HEK293 (cell line): ENCODE data around the gene ZIK1.

ENCODE experiments used
- CTCF ChIA-PET: fragments of 350-600 bp; formaldehyde crosslinking; extraction: SDS; loops from one replicate; lab custom pipeline; 2021; ENCODE audit warnings: antibody characterized with exemption; lab: Yijun Ruan, JAX
- POLR2A ChIA-PET: fragments of 300-600 bp; formaldehyde crosslinking; extraction: SDS; loops from one replicate; lab custom pipeline; 2020; ENCODE audit warnings: antibody characterized with exemption, inconsistent platforms; lab: Yijun Ruan, JAX
- H3K27ac ChIP-seq: fragments of 200-500 bp; sonication (Bioruptor generic); 2 replicates; pipeline ENCODE4 v1.5.1; 2014; ENCODE audit warnings: low read depth, low read length, control low read depth, inconsistent platforms; ENCODE audit errors: extremely low read depth
- H3K36me3 ChIP-seq, 2 experiments: fragments of 200-500 bp in 1 of 2; sonication (Bioruptor generic) in 1 of 2; 1 replicate in 1 of 2; 2 replicates in 1 of 2; pipeline ENCODE4 v1.5.1; 2014 to 2017; ENCODE audit warnings: inconsistent platforms in 2 of 2, low read length in 2 of 2; ENCODE audit not compliant: control insufficient read depth in 2 of 2, insufficient read depth in 1 of 2
- H3K4me1 ChIP-seq: fragments of 200-500 bp; sonication (Bioruptor generic); 2 replicates; pipeline ENCODE4 v1.5.1; 2014; ENCODE audit warnings: mild to moderate bottlenecking, low read length, inconsistent platforms; ENCODE audit not compliant: control insufficient read depth, insufficient read depth
- H3K4me3 ChIP-seq: 2 replicates; pipeline ENCODE4 v1.5.1; 2011; ENCODE audit warnings: low read depth, mild to moderate bottlenecking, control low read depth, low read length, moderate library complexity
- H3K9me3 ChIP-seq: fragments of 200-500 bp; sonication (Bioruptor generic); 2 replicates; pipeline ENCODE4 v1.5.1; 2014; ENCODE audit warnings: low read depth, low read length, inconsistent platforms; ENCODE audit not compliant: control insufficient read depth, insufficient read depth
- GLI2 ChIP-seq: fragments of 450-650 bp; formaldehyde crosslinking; IDR thresholded peaks from 2 replicates; pipeline ENCODE4; 2017; ENCODE audit warnings: missing biosample characterization, missing genetic modification characterization, low read depth, borderline replicate concordance
- GLIS1 ChIP-seq: fragments of 450-650 bp; formaldehyde crosslinking; IDR thresholded peaks from 2 replicates; pipeline ENCODE4 v1.5.1; 2016; ENCODE audit warnings: missing biosample characterization, missing genetic modification characterization
- PRDM1 ChIP-seq: fragments of 450-650 bp; formaldehyde crosslinking; IDR thresholded peaks from 2 replicates; pipeline ENCODE4; 2016; ENCODE audit warnings: missing biosample characterization, missing genetic modification characterization
- SP2 ChIP-seq: fragments of 450-650 bp; formaldehyde crosslinking; IDR thresholded peaks from 2 replicates; pipeline ENCODE4 v1.5.1; 2016; ENCODE audit warnings: missing biosample characterization, missing genetic modification characterization
- SP3 ChIP-seq: fragments of 450-650 bp; formaldehyde crosslinking; IDR thresholded peaks from 2 replicates; pipeline ENCODE4 v1.5.1; 2016; ENCODE audit warnings: missing biosample characterization, missing genetic modification characterization
- SP7 ChIP-seq: fragments of 450-650 bp; formaldehyde crosslinking; IDR thresholded peaks from 2 replicates; pipeline ENCODE4 v1.5.1; 2016; ENCODE audit warnings: missing biosample characterization, missing genetic modification characterization
- YY1 ChIP-seq: fragments of 450-650 bp; formaldehyde crosslinking; IDR thresholded peaks from 2 replicates; pipeline ENCODE4 v1.5.1; 2018; ENCODE audit warnings: missing biosample characterization, missing genetic modification characterization
- YY2 ChIP-seq: fragments of 450-650 bp; formaldehyde crosslinking; IDR thresholded peaks from 2 replicates; pipeline ENCODE4 v1.5.1; 2016; ENCODE audit warnings: missing biosample characterization, missing genetic modification characterization
- ZBTB7A ChIP-seq: fragments of 450-650 bp; formaldehyde crosslinking; IDR thresholded peaks from 2 replicates; pipeline ENCODE4 v1.5.1; 2016; ENCODE audit warnings: low read depth, missing biosample characterization, missing genetic modification characterization
- ZFP3 ChIP-seq: fragments of 450-650 bp; formaldehyde crosslinking; IDR thresholded peaks from 2 replicates; pipeline ENCODE4 v1.5.1; 2016; ENCODE audit warnings: low read depth, missing biosample characterization, missing genetic modification characterization
- ZFP69B ChIP-seq: fragments of 450-650 bp; formaldehyde crosslinking; IDR thresholded peaks from 2 replicates; pipeline ENCODE4 v1.5.1; 2016; ENCODE audit warnings: missing biosample characterization, missing genetic modification characterization
- ZIC2 ChIP-seq: fragments of 450-650 bp; formaldehyde crosslinking; IDR thresholded peaks from 2 replicates; pipeline ENCODE4 v1.5.1; 2016; ENCODE audit warnings: missing biosample characterization, missing genetic modification characterization
- ZNF133 ChIP-seq: fragments of 450-650 bp; formaldehyde crosslinking; IDR thresholded peaks from 2 replicates; pipeline ENCODE4 v1.5.1; 2016; ENCODE audit warnings: missing biosample characterization, missing genetic modification characterization
- ZNF394 ChIP-seq: fragments of 450-650 bp; formaldehyde crosslinking; IDR thresholded peaks from 2 replicates; pipeline ENCODE4 v1.5.1; 2016; ENCODE audit warnings: missing biosample characterization, missing genetic modification characterization, mild to moderate bottlenecking, moderate library complexity, borderline replicate concordance
- ZNF404 ChIP-seq: fragments of 450-650 bp; formaldehyde crosslinking; IDR thresholded peaks from 2 replicates; pipeline ENCODE4 v1.5.1; 2017; ENCODE audit warnings: missing biosample characterization, missing genetic modification characterization
- ZNF423 ChIP-seq: fragments of 450-650 bp; formaldehyde crosslinking; IDR thresholded peaks from 2 replicates; pipeline ENCODE4 v1.5.1; 2016; ENCODE audit warnings: missing biosample characterization, missing genetic modification characterization
- ZNF510 ChIP-seq: fragments of 450-650 bp; formaldehyde crosslinking; IDR thresholded peaks from 2 replicates; pipeline ENCODE4 v1.5.1; 2018; ENCODE audit warnings: mild to moderate bottlenecking, missing genetic modification characterization, missing biosample characterization; ENCODE audit not compliant: insufficient replicate concordance
- ZSCAN23 ChIP-seq: fragments of 450-650 bp; formaldehyde crosslinking; IDR thresholded peaks from 2 replicates; pipeline ENCODE4 v1.5.1; 2016; ENCODE audit warnings: missing biosample characterization, missing genetic modification characterization
- TF ChIP-seq, protein P1 (sequence below): sonication (generic); formaldehyde crosslinking; IDR thresholded peaks from 2 replicates; pipeline ENCODE4 v1.8.1; 2022; ENCODE audit warnings: mild to moderate bottlenecking, moderate library complexity, missing genetic modification reagents
- TF ChIP-seq, protein P2 (sequence below): fragments of 450-650 bp; formaldehyde crosslinking; conservative IDR thresholded peaks from 2 replicates; pipeline ENCODE4 v1.5.1; 2016; ENCODE audit warnings: low read depth, missing biosample characterization, missing genetic modification characterization
- TF ChIP-seq, protein P3 (sequence below): fragments of 450-650 bp; formaldehyde crosslinking; conservative IDR thresholded peaks from 2 replicates; pipeline ENCODE4 v1.5.1; 2016; ENCODE audit warnings: low read depth, missing biosample characterization, missing genetic modification characterization
- TF ChIP-seq, protein P4 (sequence below): fragments of 450-650 bp; formaldehyde crosslinking; IDR thresholded peaks from 2 replicates; pipeline ENCODE4 v1.5.1; 2016; ENCODE audit warnings: missing biosample characterization, missing genetic modification characterization

The ZIK1 gene

DNA sequence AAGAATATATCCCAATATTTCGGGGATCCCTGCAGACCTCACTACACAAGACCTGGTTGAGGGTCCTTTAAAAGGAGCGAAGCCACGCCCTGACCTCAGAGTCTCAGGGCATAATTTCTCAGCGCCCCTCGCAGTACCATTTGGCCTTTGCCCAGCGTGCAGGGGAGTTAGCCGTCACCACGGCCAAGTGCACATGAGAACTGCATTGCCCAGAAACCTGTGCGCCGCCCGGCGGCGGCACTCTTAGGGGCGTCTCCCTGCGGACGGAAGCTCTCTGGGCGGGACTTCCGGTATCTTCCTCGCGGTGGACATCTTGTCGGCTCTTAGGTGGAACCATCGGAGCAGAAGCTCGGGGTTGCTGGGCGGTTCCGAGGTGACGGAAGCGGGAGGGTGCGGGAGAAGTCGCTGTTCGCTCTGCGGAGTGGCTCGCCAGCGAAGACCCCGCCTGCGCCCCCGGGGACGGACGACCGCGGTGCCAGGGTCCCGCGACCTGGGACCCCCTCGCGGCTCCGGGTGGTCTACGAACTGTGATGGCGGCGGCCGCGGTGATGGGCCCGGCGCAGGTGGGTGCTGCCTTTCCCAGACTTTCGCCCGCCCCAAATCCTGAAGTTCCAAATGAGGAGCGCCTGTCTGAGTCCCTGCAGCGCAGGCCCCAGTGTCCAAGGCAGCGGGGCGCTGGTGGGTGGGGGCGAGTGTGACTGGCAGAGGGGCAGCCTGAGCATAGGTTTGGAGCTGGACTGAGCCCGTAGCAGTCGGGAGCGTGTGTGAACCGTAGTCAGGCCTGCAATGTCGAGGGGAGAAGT is 30.2 kb downstream of the ZIK1 start, which contains the start of gene ZNF134:
ZNF134 (plus strand) TSS at position 302 of the 803 bp plus-strand sequence. CDS start 5,227 bp downstream, outside the sequence.
- Histone ChIP-seq H3K36me3 (peaks cover 29 to 42% of the 10 kb centered on the region in 2 experiments), H3K27ac (peak within 1 kb of the TSS; percentile 71; the same call in 1 of the 2 replicates), H3K4me3 (peak within 1 kb of the TSS; percentile 95), H3K4me1 (no peaks in the 10 kb centered on the region), H3K9me3 (peaks cover 25% of the 10 kb centered on the region)
- POLR2A ChIA-PET: interaction anchor here (0.5 to 1.6 kb wide), 8 partner anchors 14 to 875 kb away, joined by 3 to 15 read pairs (median 4); partner anchors contain the start of genes ZNF211, ZNF530 and ZNF551
- CTCF ChIA-PET: no interaction called here
- 0 out of 2 replicates have a peak, but pooled peaks have one; percentile 27 for TF ChIP-seq SP7 (tag by site-specific recombination)
- TF ChIP-seq PRDM1 (tag by site-specific recombination): no peak
- TF ChIP-seq ZNF394: no peak
- no peak for TF ChIP-seq ZNF510 (tag by site-specific recombination)
- no peak for TF ChIP-seq ZNF423 (tag by site-specific recombination)
- TF ChIP-seq ZIC2 (tag by site-specific recombination): no peak
- TF ChIP-seq ZFP69B (tag by site-specific recombination): peak; percentile 29; the same call in 1 of the 2 replicates
- peak; percentile 89 for TF ChIP-seq SP3 (tag by site-specific recombination)
- TF ChIP-seq, protein P1, sequence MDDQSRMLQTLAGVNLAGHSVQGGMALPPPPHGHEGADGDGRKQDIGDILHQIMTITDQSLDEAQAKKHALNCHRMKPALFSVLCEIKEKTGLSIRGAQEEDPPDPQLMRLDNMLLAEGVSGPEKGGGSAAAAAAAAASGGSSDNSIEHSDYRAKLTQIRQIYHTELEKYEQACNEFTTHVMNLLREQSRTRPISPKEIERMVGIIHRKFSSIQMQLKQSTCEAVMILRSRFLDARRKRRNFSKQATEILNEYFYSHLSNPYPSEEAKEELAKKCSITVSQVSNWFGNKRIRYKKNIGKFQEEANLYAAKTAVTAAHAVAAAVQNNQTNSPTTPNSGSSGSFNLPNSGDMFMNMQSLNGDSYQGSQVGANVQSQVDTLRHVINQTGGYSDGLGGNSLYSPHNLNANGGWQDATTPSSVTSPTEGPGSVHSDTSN: 0 out of 2 replicates have a peak, but pooled peaks have one; percentile 73
- no peak for TF ChIP-seq ZNF133 (tag by site-specific recombination)
- TF ChIP-seq ZSCAN23 (tag by site-specific recombination): no peak
- no peak for TF ChIP-seq GLI2
- TF ChIP-seq YY1 (tag by site-specific recombination): peak; percentile 80
- peak; percentile 67 for TF ChIP-seq YY2 (tag by site-specific recombination)
- TF ChIP-seq, protein P2, sequence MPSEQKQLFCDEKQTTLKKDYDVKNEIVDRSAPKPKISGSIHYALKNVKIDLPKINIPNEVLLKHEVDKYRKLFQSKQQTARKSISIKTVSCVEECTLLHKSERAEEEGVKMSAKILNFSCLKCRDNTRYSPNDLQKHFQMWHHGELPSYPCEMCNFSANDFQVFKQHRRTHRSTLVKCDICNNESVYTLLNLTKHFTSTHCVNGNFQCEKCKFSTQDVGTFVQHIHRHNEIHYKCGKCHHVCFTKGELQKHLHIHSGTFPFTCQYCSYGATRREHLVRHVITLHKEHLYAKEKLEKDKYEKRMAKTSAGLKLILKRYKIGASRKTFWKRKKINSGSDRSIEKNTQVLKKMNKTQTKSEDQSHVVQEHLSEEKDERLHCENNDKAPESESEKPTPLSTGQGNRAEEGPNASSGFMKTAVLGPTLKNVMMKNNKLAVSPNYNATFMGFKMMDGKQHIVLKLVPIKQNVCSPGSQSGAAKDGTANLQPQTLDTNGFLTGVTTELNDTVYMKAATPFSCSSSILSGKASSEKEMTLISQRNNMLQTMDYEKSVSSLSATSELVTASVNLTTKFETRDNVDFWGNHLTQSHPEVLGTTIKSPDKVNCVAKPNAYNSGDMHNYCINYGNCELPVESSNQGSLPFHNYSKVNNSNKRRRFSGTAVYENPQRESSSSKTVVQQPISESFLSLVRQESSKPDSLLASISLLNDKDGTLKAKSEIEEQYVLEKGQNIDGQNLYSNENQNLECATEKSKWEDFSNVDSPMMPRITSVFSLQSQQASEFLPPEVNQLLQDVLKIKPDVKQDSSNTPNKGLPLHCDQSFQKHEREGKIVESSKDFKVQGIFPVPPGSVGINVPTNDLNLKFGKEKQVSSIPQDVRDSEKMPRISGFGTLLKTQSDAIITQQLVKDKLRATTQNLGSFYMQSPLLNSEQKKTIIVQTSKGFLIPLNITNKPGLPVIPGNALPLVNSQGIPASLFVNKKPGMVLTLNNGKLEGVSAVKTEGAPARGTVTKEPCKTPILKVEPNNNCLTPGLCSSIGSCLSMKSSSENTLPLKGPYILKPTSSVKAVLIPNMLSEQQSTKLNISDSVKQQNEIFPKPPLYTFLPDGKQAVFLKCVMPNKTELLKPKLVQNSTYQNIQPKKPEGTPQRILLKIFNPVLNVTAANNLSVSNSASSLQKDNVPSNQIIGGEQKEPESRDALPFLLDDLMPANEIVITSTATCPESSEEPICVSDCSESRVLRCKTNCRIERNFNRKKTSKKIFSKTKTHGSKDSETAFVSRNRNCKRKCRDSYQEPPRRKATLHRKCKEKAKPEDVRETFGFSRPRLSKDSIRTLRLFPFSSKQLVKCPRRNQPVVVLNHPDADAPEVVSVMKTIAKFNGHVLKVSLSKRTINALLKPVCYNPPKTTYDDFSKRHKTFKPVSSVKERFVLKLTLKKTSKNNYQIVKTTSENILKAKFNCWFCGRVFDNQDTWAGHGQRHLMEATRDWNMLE (tag by site-specific recombination): peak; percentile 85
- no peak for TF ChIP-seq ZNF404
- TF ChIP-seq, protein P3, sequence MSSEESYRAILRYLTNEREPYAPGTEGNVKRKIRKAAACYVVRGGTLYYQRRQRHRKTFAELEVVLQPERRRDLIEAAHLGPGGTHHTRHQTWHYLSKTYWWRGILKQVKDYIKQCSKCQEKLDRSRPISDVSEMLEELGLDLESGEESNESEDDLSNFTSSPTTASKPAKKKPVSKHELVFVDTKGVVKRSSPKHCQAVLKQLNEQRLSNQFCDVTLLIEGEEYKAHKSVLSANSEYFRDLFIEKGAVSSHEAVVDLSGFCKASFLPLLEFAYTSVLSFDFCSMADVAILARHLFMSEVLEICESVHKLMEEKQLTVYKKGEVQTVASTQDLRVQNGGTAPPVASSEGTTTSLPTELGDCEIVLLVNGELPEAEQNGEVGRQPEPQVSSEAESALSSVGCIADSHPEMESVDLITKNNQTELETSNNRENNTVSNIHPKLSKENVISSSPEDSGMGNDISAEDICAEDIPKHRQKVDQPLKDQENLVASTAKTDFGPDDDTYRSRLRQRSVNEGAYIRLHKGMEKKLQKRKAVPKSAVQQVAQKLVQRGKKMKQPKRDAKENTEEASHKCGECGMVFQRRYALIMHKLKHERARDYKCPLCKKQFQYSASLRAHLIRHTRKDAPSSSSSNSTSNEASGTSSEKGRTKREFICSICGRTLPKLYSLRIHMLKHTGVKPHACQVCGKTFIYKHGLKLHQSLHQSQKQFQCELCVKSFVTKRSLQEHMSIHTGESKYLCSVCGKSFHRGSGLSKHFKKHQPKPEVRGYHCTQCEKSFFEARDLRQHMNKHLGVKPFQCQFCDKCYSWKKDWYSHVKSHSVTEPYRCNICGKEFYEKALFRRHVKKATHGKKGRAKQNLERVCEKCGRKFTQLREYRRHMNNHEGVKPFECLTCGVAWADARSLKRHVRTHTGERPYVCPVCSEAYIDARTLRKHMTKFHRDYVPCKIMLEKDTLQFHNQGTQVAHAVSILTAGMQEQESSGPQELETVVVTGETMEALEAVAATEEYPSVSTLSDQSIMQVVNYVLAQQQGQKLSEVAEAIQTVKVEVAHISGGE (tag by site-specific recombination): peak; percentile 83
- TF ChIP-seq GLIS1: 0 out of 2 replicates have a peak, but pooled peaks have one; percentile 29
- 0 out of 2 replicates have a peak, but pooled peaks have one; percentile 51 for TF ChIP-seq ZBTB7A (tag by site-specific recombination)
- peak; percentile 82 for TF ChIP-seq SP2 (tag by site-specific recombination)
- no peak for TF ChIP-seq ZFP3 (tag by site-specific recombination)
- TF ChIP-seq, protein P4, sequence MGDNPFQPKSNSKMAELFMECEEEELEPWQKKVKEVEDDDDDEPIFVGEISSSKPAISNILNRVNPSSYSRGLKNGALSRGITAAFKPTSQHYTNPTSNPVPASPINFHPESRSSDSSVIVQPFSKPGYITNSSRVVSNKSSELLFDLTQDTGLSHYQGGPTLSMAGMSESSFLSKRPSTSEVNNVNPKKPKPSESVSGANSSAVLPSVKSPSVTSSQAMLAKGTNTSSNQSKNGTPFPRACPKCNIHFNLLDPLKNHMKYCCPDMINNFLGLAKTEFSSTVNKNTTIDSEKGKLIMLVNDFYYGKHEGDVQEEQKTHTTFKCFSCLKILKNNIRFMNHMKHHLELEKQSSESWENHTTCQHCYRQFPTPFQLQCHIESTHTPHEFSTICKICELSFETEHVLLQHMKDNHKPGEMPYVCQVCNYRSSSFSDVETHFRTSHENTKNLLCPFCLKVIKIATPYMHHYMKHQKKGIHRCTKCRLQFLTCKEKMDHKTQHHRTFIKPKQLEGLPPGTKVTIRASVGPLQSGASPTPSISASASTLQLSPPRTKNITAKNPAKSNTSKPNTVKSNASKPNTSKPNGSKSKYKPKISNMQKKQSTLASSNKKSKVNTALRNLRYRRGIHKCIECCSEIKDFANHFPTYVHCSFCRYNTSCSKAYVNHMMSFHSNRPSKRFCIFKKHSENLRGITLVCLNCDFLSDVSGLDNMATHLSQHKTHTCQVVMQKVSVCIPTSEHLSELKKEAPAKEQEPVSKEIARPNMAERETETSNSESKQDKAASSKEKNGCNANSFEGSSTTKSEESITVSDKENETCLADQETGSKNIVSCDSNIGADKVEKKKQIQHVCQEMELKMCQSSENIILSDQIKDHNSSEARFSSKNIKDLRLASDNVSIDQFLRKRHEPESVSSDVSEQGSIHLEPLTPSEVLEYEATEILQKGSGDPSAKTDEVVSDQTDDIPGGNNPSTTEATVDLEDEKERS: no peak
